Suprapubic skin (tissue), 4 donors: ENCODE data around the gene TRIL. TPM values are rescaled to one million over a fixed set of nuclear protein-coding genes. Genes with fewer than 3 reads are reported as not detected.
A peak's percentile ranks its signal among the peaks of the same experiment; 100 is the strongest.

ENCODE experiments used
- DNase-seq, 2 donors: peaks; one replicate each; pipeline ENCODE4 v3.0.0-alpha.2; 2019; ENCODE audit warnings: low spot score in 2 of 2
- H3K27ac ChIP-seq: fragments of 200-600 bp; sonication (generic); one replicate; pipeline ENCODE4 v1.5.1; 2019
- H3K27me3 ChIP-seq: fragments of 200-600 bp; sonication (generic); one replicate; pipeline ENCODE4 v1.5.1; 2019
- H3K36me3 ChIP-seq: fragments of 200-600 bp; sonication (generic); one replicate; pipeline ENCODE4 v1.5.1; 2019
- H3K4me1 ChIP-seq: fragments of 200-600 bp; sonication (generic); one replicate; pipeline ENCODE4 v1.5.1; 2019
- H3K4me3 ChIP-seq: fragments of 200-600 bp; sonication (generic); one replicate; pipeline ENCODE4 v1.5.1; 2019; ENCODE audit warnings: mild to moderate bottlenecking
- H3K9me3 ChIP-seq: fragments of 200-600 bp; sonication (generic); one replicate; pipeline ENCODE4 v1.5.1; 2019
- CTCF ChIP-seq, 2 donors: fragments of 200-600 bp in 1 of 2; fragments of 450-650 bp in 1 of 2; sonication (generic) in 1 of 2; IDR thresholded peaks; one replicate each; pipeline ENCODE4 v1.5.1; 2016 to 2019; ENCODE audit warnings: antibody characterized with exemption in 2 of 2, mild to moderate bottlenecking in 1 of 2, moderate library complexity in 1 of 2
- EP300 ChIP-seq: sonication (generic); formaldehyde crosslinking; IDR thresholded peaks from one replicate; pipeline ENCODE4 v1.6.1; 2017; ENCODE audit warnings: antibody characterized with exemption
- POLR2A ChIP-seq, 2 donors: fragments of 450-650 bp; IDR thresholded peaks; one replicate each; pipeline ENCODE4 v1.6.1; 2017; ENCODE audit warnings: antibody characterized with exemption in 2 of 2, mild to moderate bottlenecking in 2 of 2, moderate library complexity in 2 of 2
- POLR2AphosphoS5 ChIP-seq, 3 donors: sonication (generic); formaldehyde crosslinking; IDR thresholded peaks; one replicate each; pipeline ENCODE4 v1.6.1; 2017; ENCODE audit warnings: antibody characterized with exemption in 3 of 3
- WGBS: methylation state at CpG from one replicate; pipeline ENCODE4 v1.1.5; 2018; 5-methylcytosine and 5-hydroxymethylcytosine counted together
- total RNA-seq, 4 donors: library from RNA; depleted of rRNA; stranded (reverse); fragments of >200 nt; gene quantifications; one replicate each; pipeline ENCODE4 v1.1.0, GENCODE V29; 2016

Gene TRIL
- total RNA-seq, 4 donors from 2014 or later: 1.4 to 6.0 (median 2.9) TPM

GRCh38 chr7:28933846-28934320 is 24.2 kb downstream of the TRIL start:
- no peak for DNase-seq
- Histone ChIP-seq H3K36me3 (no peaks in the 10 kb centered on the region), H3K9me3 (no peaks in the 10 kb centered on the region), H3K4me3 (no peak overlapping the region), H3K27ac (no peak overlapping the region), H3K4me1 (peaks cover 7% of the 10 kb centered on the region), H3K27me3 (no peaks in the 10 kb centered on the region)
- WGBS: 75% methylated on average over 2 of the region's 2 CpGs
- TF ChIP-seq CTCF (IDR thresholded peaks at IDR 0.05) (no peak), EP300 (no peak), POLR2AphosphoS5 (IDR thresholded peaks at IDR 0.05) (no peak), POLR2A (IDR thresholded peaks at IDR 0.05) (no peak)

- no peak overlapping the region for H3K4me3 ChIP-seq
- H3K36me3 ChIP-seq: no peaks in the 10 kb centered on the region
- no peaks in the 10 kb centered on the region for H3K9me3 ChIP-seq
- H3K27me3 ChIP-seq: no peaks in the 10 kb centered on the region
- no peak overlapping the region for H3K27ac ChIP-seq
- peaks cover 13% of the 10 kb centered on the region for H3K4me1 ChIP-seq
- TF ChIP-seq CTCF (IDR thresholded peaks at IDR 0.05) (no peak), EP300 (no peak), POLR2A (IDR thresholded peaks at IDR 0.05) (no peak), POLR2AphosphoS5 (IDR thresholded peaks at IDR 0.05) (no peak)
- 86% methylated on average over 3 of the region's 3 CpGs for WGBS
- DNase-seq: no peak
Measured at GRCh38 chr7:28931565-28931964, 26.6 kb downstream of the TRIL start.

- no peaks in the 10 kb centered on the region for H3K9me3 ChIP-seq
- H3K27ac ChIP-seq: no peak overlapping the region
- H3K4me3 ChIP-seq: peak overlapping the region; percentile 47
- TF ChIP-seq CTCF (IDR thresholded peaks at IDR 0.05): peak; percentile 75 to 78
- no peak for TF ChIP-seq EP300
- peak in 1 of 3 donors; percentile 7 for TF ChIP-seq POLR2AphosphoS5 (IDR thresholded peaks at IDR 0.05)
- H3K27me3 ChIP-seq: no peaks in the 10 kb centered on the region
- H3K4me1 ChIP-seq: peaks cover 15% of the 10 kb centered on the region
- 4% methylated on average over 22 of the region's 22 CpGs for WGBS
- no peaks in the 10 kb centered on the region for H3K36me3 ChIP-seq
- peak; percentile 73 to 87 for DNase-seq
Measured at GRCh38 chr7:28926871-28927597, 31.1 kb downstream of the TRIL start.

- peaks cover 19% of the 10 kb centered on the region for H3K4me1 ChIP-seq
- H3K27ac ChIP-seq: no peak overlapping the region
- peak; percentile 72 to 84 for DNase-seq
- 6% methylated on average over 7 of the region's 7 CpGs for WGBS
- H3K36me3 ChIP-seq: no peaks in the 10 kb centered on the region
- H3K4me3 ChIP-seq: no peak overlapping the region
- H3K9me3 ChIP-seq: no peaks in the 10 kb centered on the region
- TF ChIP-seq CTCF (IDR thresholded peaks at IDR 0.05) (peak; percentile 78 to 89), EP300 (no peak), POLR2AphosphoS5 (IDR thresholded peaks at IDR 0.05) (no peak), POLR2A (IDR thresholded peaks at IDR 0.05) (no peak)
- no peaks in the 10 kb centered on the region for H3K27me3 ChIP-seq
Measured at GRCh38 chr7:28922624-28923331, 35.4 kb downstream of the TRIL start.

GRCh38 chr7:28921822-28922221 is 36.3 kb downstream of the TRIL start:
- H3K4me1 ChIP-seq: peaks cover 13% of the 10 kb centered on the region
- no peak for DNase-seq
- WGBS: 1% methylated on average over 4 of the region's 4 CpGs

More at GRCh38 chr7:28921822-28922221, 36.3 kb downstream of the TRIL start:
- no peaks in the 10 kb centered on the region for H3K36me3 ChIP-seq
- TF ChIP-seq POLR2AphosphoS5 (IDR thresholded peaks at IDR 0.05): no peak
- TF ChIP-seq CTCF (IDR thresholded peaks at IDR 0.05): peak; percentile 76 to 79
- TF ChIP-seq EP300: no peak
- TF ChIP-seq POLR2A (IDR thresholded peaks at IDR 0.05): no peak
- H3K9me3 ChIP-seq: no peaks in the 10 kb centered on the region
- H3K27ac ChIP-seq: no peak overlapping the region
- H3K27me3 ChIP-seq: no peaks in the 10 kb centered on the region
- no peak overlapping the region for H3K4me3 ChIP-seq
